ENCODE results near the gene NQO1.

Gene NQO1

GRCh38 chr16:69754469-69755310 is 28.3 kb upstream of the NQO1 start, which contains the start of gene NOB1:
Gene NOB1 (minus strand): TSS chr16:69754926. CDS start chr16:69754910, 16 bp downstream.
- Histone ChIP-seq H3K4me3 (IDR thresholded peaks at IDR 0.05; ENCODE audit: insufficient read depth, low read depth, low read length) (peak within 1 kb of the TSS; percentile 32), H3K9ac (peak within 1 kb of the TSS; percentile 93), H3K4me1 (ENCODE audit: low read depth, poor library complexity, severe bottlenecking) (peaks cover 21% of the 10 kb centered on the region), H3K4me2 (peak within 1 kb of the TSS; percentile 82), H3K36me3 (ENCODE audit: insufficient read depth) (peaks cover 5% of the 10 kb centered on the region; the same call in 1 of the 2 replicates), H3K79me2 (ENCODE audit: insufficient read depth, low read depth) (peaks cover 48% of the 10 kb centered on the region), H3K27me3 (ENCODE audit: insufficient read depth, low read depth) (no peaks in the 10 kb centered on the region), H2AFZ (ENCODE audit: low read depth) (peak within 1 kb of the TSS; percentile 68), H3K27ac (peak within 1 kb of the TSS; percentile 79), H4K20me1 (ENCODE audit: insufficient read depth) (no peaks in the 10 kb centered on the region)
- TF ChIP-seq CTCF (conservative IDR thresholded peaks at IDR 0.05; ENCODE audit: low read depth, low read length): peak; percentile 88

- peak overlapping the region; percentile 79 for H3K27ac ChIP-seq
- H3K9ac ChIP-seq: peak overlapping the region; percentile 93
- H3K36me3 ChIP-seq (ENCODE audit: insufficient read depth): peaks cover 8% of the 10 kb centered on the region; the same call in 1 of the 2 replicates
- H3K27me3 ChIP-seq (ENCODE audit: insufficient read depth, low read depth): no peaks in the 10 kb centered on the region
- TF ChIP-seq CTCF (conservative IDR thresholded peaks at IDR 0.05; ENCODE audit: low read depth, low read length): no peak
- H3K79me2 ChIP-seq (ENCODE audit: insufficient read depth, low read depth): peaks cover 51% of the 10 kb centered on the region
- H3K4me2 ChIP-seq: peak overlapping the region; percentile 82
- peak overlapping the region; percentile 32 for H3K4me3 ChIP-seq (IDR thresholded peaks at IDR 0.05; ENCODE audit: insufficient read depth, low read depth, low read length)
- peaks cover 21% of the 10 kb centered on the region for H3K4me1 ChIP-seq (ENCODE audit: low read depth, poor library complexity, severe bottlenecking)
- H4K20me1 ChIP-seq (ENCODE audit: insufficient read depth): no peaks in the 10 kb centered on the region
- peak overlapping the region; percentile 68 for H2AFZ ChIP-seq (ENCODE audit: low read depth)
Observed at GRCh38 chr16:69754143-69754468, 27.7 kb upstream of the NQO1 start.

- Histone ChIP-seq H3K4me3 (IDR thresholded peaks at IDR 0.05; ENCODE audit: insufficient read depth, low read depth, low read length) (no peak overlapping the region), H3K79me2 (ENCODE audit: insufficient read depth, low read depth) (peaks cover 53% of the 10 kb centered on the region), H2AFZ (ENCODE audit: low read depth) (no peak overlapping the region), H3K27me3 (ENCODE audit: insufficient read depth, low read depth) (no peaks in the 10 kb centered on the region), H3K4me2 (no peak overlapping the region), H3K4me1 (ENCODE audit: low read depth, poor library complexity, severe bottlenecking) (peaks cover 16% of the 10 kb centered on the region), H4K20me1 (ENCODE audit: insufficient read depth) (no peaks in the 10 kb centered on the region), H3K9ac (no peak overlapping the region), H3K27ac (no peak overlapping the region), H3K36me3 (ENCODE audit: insufficient read depth) (peaks cover 24% of the 10 kb centered on the region; the same call in 1 of the 2 replicates)
- no peak for TF ChIP-seq CTCF (conservative IDR thresholded peaks at IDR 0.05; ENCODE audit: low read depth, low read length)
Observed at GRCh38 chr16:69748694-69749345, 22.5 kb upstream of the NQO1 start.

GRCh38 chr16:69747115-69747514 is 20.8 kb upstream of the NQO1 start:
- Histone ChIP-seq H2AFZ (ENCODE audit: low read depth) (no peak overlapping the region), H3K27ac (no peak overlapping the region), H3K4me3 (IDR thresholded peaks at IDR 0.05; ENCODE audit: insufficient read depth, low read depth, low read length) (no peak overlapping the region), H3K4me2 (no peak overlapping the region), H4K20me1 (ENCODE audit: insufficient read depth) (no peaks in the 10 kb centered on the region), H3K79me2 (ENCODE audit: insufficient read depth, low read depth) (peaks cover 36% of the 10 kb centered on the region), H3K4me1 (ENCODE audit: low read depth, poor library complexity, severe bottlenecking) (peaks cover 2% of the 10 kb centered on the region), H3K9ac (no peak overlapping the region), H3K36me3 (ENCODE audit: insufficient read depth) (peaks cover 25% of the 10 kb centered on the region; the same call in 1 of the 2 replicates), H3K27me3 (ENCODE audit: insufficient read depth, low read depth) (no peaks in the 10 kb centered on the region)
- TF ChIP-seq CTCF (conservative IDR thresholded peaks at IDR 0.05; ENCODE audit: low read depth, low read length): no peak

Data from KMS-11 (cell line).